Astrocyte (in vitro differentiated cells and primary cell): ENCODE measurements around the gene ZYG11B. TPM values are rescaled to one million over a fixed set of nuclear protein-coding genes. Genes with fewer than 3 reads are reported as not detected.
"Not testable (repeated sequence)": the region's sequence is repeated elsewhere in the genome, so short reads cannot be mapped to it uniquely, and the experiment has no call there.

Experiments
- DNase-seq: peaks from one replicate; pipeline ENCODE4 v3.0.0-alpha.2; 2010; ENCODE audit warnings: low read depth
- FAIRE-seq: peaks from 2 replicates; lab custom pipeline; 2011; peaks lifted over from hg19 to GRCh38; lab: Jason Lieb, UNC
- H2AFZ ChIP-seq: 2 replicates; pipeline ENCODE4 v1.6.0; 2012; ENCODE audit warnings: low read depth, low read length, inconsistent platforms
- H3K27ac ChIP-seq: 2 replicates; pipeline ENCODE4 v1.5.1; 2011; ENCODE audit warnings: low read depth, low read length, inconsistent platforms
- H3K27me3 ChIP-seq: 2 replicates; pipeline ENCODE4 v1.6.0; 2011; ENCODE audit warnings: low read length, inconsistent platforms; ENCODE audit not compliant: insufficient read depth
- H3K36me3 ChIP-seq: 2 replicates; pipeline ENCODE4 v1.5.1; 2011; ENCODE audit warnings: low read length, inconsistent platforms; ENCODE audit not compliant: insufficient read depth
- H3K4me1 ChIP-seq: 2 replicates; pipeline ENCODE4 v1.5.1; 2011; ENCODE audit warnings: low read length, inconsistent platforms; ENCODE audit not compliant: insufficient read depth
- H3K4me2 ChIP-seq: 2 replicates; pipeline ENCODE4 v1.6.0; 2012; ENCODE audit warnings: low read length, inconsistent platforms
- H3K4me3 ChIP-seq: 2 replicates; pipeline ENCODE4 v1.5.1; 2011; ENCODE audit warnings: low read depth, mild to moderate bottlenecking, low read length, inconsistent platforms; ENCODE audit not compliant: insufficient read depth
- H3K79me2 ChIP-seq: 2 replicates; pipeline ENCODE4 v1.6.0; 2012; ENCODE audit warnings: mild to moderate bottlenecking, low read length, inconsistent platforms; ENCODE audit not compliant: insufficient read depth
- H3K9ac ChIP-seq: 2 replicates; pipeline ENCODE4 v1.6.0; 2012; ENCODE audit warnings: mild to moderate bottlenecking, low read length, inconsistent platforms
- H3K9me3 ChIP-seq: 2 replicates; pipeline ENCODE4 v1.5.1; 2012; ENCODE audit warnings: low read depth, mild to moderate bottlenecking, low read length, inconsistent platforms; ENCODE audit not compliant: insufficient read depth
- H4K20me1 ChIP-seq: 2 replicates; pipeline ENCODE4 v1.6.0; 2012; ENCODE audit warnings: low read length, inconsistent platforms; ENCODE audit not compliant: insufficient read depth
- H3K27ac Mint-ChIP-seq: one replicate; pipeline ENCODE4 v1.8.0; 2021; ENCODE audit warnings: mild to moderate bottlenecking, mixed read lengths; ENCODE audit not compliant: unreplicated experiment
- H3K27me3 Mint-ChIP-seq: one replicate; pipeline ENCODE4 v1.8.0; 2021; ENCODE audit warnings: low read depth, mixed read lengths; ENCODE audit not compliant: unreplicated experiment
- H3K36me3 Mint-ChIP-seq: one replicate; pipeline ENCODE4 v1.8.0; 2021; ENCODE audit warnings: low read depth, mixed read lengths; ENCODE audit not compliant: unreplicated experiment
- H3K4me1 Mint-ChIP-seq: one replicate; pipeline ENCODE4 v1.8.0; 2021; ENCODE audit warnings: low read depth, mixed read lengths; ENCODE audit not compliant: unreplicated experiment
- H3K4me3 Mint-ChIP-seq: one replicate; pipeline ENCODE4 v1.8.0; 2021; ENCODE audit warnings: mild to moderate bottlenecking, moderate library complexity, mixed read lengths; ENCODE audit not compliant: unreplicated experiment
- H3K9me3 Mint-ChIP-seq: one replicate; pipeline ENCODE4 v1.8.0; 2021; ENCODE audit warnings: mild to moderate bottlenecking, mixed read lengths; ENCODE audit not compliant: unreplicated experiment
- CTCF ChIP-seq: IDR thresholded peaks from 2 replicates; pipeline ENCODE4 v1.5.1; 2011; ENCODE audit warnings: low read depth, mild to moderate bottlenecking, inconsistent platforms, low read length, moderate library complexity; ENCODE audit not compliant: insufficient read depth
- EZH2 ChIP-seq: IDR thresholded peaks from 2 replicates; pipeline ENCODE4 v1.6.1; 2012; ENCODE audit warnings: mild to moderate bottlenecking, low read length, inconsistent platforms; ENCODE audit not compliant: insufficient read depth
- total RNA-seq: library from RNA; stranded (reverse); gene quantifications from 2 replicates; pipeline ENCODE4 v1.2.1, GENCODE V29; 2021

Gene ZYG11B
- total RNA-seq, 1 donor from 2014 or later = 22.1 TPM

GRCh38 chr1:52814465-52814864 is 88.2 kb downstream of the ZYG11B start:
- Histone ChIP-seq H3K27ac (no peak overlapping the region), H2AFZ (no peak overlapping the region), H3K4me2 (no peak overlapping the region), H4K20me1 (no peaks in the 10 kb centered on the region), H3K9ac (no peak overlapping the region), H3K36me3 (peaks cover 6% of the 10 kb centered on the region), H3K4me1 (no peaks in the 10 kb centered on the region), H3K9me3 (no peaks in the 10 kb centered on the region), H3K27me3 (no peaks in the 10 kb centered on the region), H3K4me3 (no peak overlapping the region), H3K79me2 (no peaks in the 10 kb centered on the region)
- no peak overlapping the region for H3K4me3 Mint-ChIP-seq
- no peaks in the 10 kb centered on the region for H3K9me3 Mint-ChIP-seq
- TF ChIP-seq CTCF = no peak
- TF ChIP-seq EZH2 = no peak
- no peak overlapping the region for H3K27ac Mint-ChIP-seq
- FAIRE-seq (no peak), DNase-seq (peak; percentile 11)
- H3K27me3 Mint-ChIP-seq = no peaks in the 10 kb centered on the region
- H3K36me3 Mint-ChIP-seq = peaks cover 6% of the 10 kb centered on the region
- H3K4me1 Mint-ChIP-seq = peaks cover 6% of the 10 kb centered on the region

DNA sequence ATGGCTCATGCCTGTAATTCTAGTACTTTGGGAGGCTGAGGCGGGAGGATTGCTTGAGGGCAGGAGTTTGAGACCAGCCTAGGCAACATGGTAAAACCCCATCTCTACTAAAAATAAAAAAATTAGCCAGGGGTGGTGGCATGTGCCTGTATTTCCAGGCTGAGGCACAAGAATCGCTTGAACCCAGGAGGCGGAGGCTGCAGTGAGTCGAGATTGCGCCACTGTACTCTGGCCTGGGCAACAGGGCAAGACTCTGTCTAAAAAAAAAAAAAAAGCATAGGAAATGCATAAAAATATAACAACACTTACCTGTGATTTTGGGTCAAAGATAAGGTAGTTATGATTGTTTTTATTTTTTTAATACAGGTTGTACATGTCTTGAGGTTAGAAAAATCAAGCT is 94.6 kb downstream of the ZYG11B start:
- not testable (repeated sequence) for H3K4me2 ChIP-seq, H4K20me1 ChIP-seq, H3K27ac ChIP-seq, H3K9me3 ChIP-seq, H3K27me3 ChIP-seq, H3K36me3 ChIP-seq, FAIRE-seq, H3K4me1 ChIP-seq, DNase-seq, H3K27ac Mint-ChIP-seq, H3K79me2 ChIP-seq, H3K4me3 Mint-ChIP-seq, H2AFZ ChIP-seq, H3K4me1 Mint-ChIP-seq, H3K27me3 Mint-ChIP-seq, H3K9ac ChIP-seq, H3K9me3 Mint-ChIP-seq, H3K36me3 Mint-ChIP-seq, H3K4me3 ChIP-seq

- Histone ChIP-seq H3K4me2 (no peak overlapping the region), H3K27ac (no peak overlapping the region), H3K36me3 (peaks cover 4% of the 10 kb centered on the region), H3K9me3 (no peaks in the 10 kb centered on the region), H2AFZ (no peak overlapping the region), H4K20me1 (no peaks in the 10 kb centered on the region), H3K4me3 (no peak overlapping the region), H3K79me2 (no peaks in the 10 kb centered on the region), H3K27me3 (no peaks in the 10 kb centered on the region), H3K4me1 (no peaks in the 10 kb centered on the region), H3K9ac (no peak overlapping the region)
- no peaks in the 10 kb centered on the region for H3K4me1 Mint-ChIP-seq
- TF ChIP-seq CTCF (no peak), EZH2 (no peak)
- FAIRE-seq (no peak), DNase-seq (no peak)
- peaks cover 3% of the 10 kb centered on the region for H3K36me3 Mint-ChIP-seq
- H3K27me3 Mint-ChIP-seq = no peaks in the 10 kb centered on the region
- H3K9me3 Mint-ChIP-seq = no peaks in the 10 kb centered on the region
- no peak overlapping the region for H3K27ac Mint-ChIP-seq
- no peak overlapping the region for H3K4me3 Mint-ChIP-seq
These were observed 99.6 kb downstream of the ZYG11B start for GRCh38 chr1:52825868-52826267.
